C1 segment of cervical spinal cord (tissue), 14 donors: Measurements from ENCODE around the gene C9orf72.
A peak's percentile ranks its signal among the peaks of the same experiment; 100 is the strongest.

Source experiments
- DNase-seq, 14 donors: peaks; one replicate each; lab custom pipeline; 2025; lab: John Stamatoyannopoulos, UW

C9orf72 gene

DNA sequence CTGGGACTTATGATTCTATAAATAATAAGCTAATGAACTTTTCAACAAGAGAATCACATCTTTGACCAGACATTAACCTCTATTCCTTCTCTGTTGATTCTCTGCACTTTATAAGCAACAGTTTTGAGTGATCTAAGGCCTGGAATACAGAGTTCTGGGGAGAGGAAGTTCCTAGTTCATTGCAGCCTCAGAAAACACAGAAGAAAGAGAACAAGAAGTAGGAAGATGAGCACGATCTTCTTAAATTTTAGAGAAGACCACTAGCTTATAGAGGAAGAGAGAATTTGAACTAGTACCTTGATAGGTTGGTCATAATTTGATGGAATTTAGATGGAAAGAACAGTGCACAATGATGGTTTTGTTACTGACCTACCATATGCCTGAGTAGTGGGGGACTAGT lies 8.5 kb upstream of the C9orf72 start:
- DNase-seq: no peak

DNA sequence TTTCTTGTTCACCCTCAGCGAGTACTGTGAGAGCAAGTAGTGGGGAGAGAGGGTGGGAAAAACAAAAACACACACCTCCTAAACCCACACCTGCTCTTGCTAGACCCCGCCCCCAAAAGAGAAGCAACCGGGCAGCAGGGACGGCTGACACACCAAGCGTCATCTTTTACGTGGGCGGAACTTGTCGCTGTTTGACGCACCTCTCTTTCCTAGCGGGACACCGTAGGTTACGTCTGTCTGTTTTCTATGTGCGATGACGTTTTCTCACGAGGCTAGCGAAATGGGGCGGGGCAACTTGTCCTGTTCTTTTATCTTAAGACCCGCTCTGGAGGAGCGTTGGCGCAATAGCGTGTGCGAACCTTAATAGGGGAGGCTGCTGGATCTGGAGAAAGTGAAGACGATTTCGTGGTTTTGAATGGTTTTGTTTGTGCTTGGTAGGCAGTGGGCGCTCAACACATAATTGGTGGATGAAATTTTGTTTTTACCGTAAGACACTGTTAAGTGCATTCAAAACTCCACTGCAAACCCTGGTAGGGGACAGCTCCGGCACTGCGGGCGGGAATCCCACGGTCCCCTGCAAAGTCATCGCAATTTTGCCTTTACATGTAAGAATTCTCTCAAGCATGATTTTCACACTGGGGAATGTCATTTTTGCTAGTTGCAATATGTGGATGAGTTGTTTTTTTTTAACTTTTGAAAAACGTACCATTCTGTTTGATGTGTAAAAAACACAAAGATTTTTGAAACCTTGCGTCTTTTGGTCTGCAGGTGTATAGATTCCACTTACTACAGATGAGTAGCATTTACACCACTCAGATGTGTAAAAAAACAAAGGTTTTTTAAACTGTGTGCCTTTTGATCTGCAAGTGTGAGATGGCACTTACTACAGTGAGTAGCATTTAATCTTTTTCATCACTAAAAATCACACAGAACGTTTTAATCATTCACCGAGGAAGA lies 631 bp upstream of the C9orf72 start:
- peak in 13 of 14 donors; percentile 81 to 99 (median 95) for DNase-seq

DNA sequence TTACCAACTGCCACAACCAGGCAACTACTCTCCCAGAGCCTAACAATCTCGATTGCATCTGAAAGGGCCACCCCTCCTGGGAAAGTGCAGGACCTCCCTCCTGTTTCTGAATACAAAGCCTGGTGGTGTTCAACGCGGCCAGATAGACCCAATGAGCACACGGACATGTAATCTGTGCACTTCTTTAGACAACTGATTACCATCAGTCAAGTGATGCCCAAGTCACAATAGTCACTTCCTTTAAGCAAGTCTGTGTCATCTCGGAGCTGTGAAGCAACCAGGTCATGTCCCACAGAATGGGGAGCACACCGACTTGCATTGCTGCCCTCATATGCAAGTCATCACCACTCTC lies 739 bp downstream of the C9orf72 start:
- DNase-seq: peak in 10 of 14 donors; percentile 57 to 79 (median 66)

DNA sequence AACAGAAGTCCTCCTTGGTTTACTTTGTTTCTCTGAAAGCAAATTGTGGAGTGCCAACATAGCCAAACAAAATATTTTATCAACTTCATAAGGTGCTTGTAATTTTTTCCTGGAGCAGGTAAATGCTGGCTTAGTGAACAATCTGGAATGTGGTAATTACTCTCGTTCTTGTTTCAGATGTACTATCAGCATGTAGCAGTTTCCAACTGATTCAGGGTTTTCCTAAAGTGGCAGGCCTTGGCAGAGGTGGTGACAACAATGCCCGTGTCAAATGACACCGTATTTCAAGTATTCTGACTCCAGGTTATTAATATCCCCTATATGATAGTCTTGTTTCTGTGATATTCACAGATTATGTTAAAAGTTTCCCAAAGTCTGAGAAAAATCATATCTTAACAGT lies 1.2 kb downstream of the C9orf72 start:
- DNase-seq: peak in 1 of 14 donors; percentile 26

DNA sequence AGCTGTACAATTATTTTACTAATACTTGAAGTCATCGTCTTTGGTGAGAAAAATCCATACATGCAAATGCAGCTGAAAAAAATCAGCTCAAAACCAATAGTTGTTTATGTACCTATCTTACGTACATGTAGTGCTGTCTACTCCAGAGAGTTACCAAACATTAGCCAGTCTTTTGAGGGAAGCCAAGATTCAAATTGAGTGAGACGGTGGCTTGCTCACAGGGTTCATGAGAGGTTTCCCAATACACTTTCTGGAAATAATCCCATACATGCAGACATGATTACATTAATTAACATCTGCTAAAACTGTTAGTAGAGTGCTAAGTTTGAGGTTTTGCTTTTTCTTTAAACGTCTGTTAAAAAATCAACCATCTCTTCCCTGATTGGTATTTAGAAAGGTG lies 2.3 kb downstream of the C9orf72 start:
- no peak for DNase-seq

DNA sequence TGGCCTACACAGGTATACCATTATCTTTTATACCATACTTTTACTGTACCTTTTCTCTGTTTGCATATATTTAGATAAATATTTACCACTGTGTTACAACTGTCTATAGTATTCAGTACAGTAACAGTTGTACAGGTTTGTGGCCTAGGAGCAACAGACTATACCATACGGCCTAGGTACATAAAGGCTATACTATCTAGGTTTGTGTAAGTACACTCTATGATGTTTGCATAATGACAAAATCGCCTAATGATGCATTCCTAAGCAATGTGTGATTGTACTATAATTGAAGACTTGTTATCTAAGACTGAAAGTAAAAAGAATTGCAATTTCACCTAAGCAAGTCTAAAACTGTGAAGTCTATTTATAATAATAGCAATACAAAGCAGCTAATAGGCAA lies 3.9 kb downstream of the C9orf72 start:
- no peak for DNase-seq

DNA sequence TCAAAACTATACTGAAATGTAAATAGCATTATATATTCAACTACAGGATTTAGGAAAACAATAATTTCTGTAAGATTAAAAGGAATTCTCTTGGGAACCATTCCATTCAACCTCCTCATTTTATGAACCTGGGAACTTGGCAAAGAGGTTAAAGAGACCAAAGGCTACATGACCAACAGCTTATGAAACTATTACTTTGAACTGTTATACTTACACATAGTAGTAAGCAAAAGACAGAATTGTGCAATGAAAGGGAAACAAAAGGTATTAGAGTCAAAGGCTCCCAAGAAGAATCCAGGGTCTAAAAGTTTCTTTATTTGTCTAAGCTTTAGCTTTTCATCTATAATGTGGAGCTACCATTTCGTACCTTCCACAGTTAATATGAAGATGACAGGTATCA lies 7.2 kb downstream of the C9orf72 start:
- DNase-seq: no peak

DNA sequence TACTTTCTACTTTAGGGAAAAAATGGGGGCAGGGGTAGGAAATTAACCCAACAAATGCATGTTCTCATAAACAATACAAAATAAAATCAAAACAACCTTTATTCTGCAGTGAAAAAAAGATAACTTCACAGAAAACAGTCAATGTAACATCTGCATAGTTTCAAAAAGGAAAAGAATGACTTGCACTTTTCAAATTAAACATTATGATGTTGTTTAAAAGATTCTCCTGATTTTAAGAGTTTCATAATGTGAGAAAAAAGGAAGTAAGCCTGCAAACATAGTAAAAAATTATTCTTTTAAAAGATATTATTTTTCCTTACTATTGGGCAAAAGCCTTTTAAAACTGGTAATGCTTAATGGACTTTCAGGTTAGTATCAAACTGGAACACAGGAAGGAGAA lies 7.6 kb downstream of the C9orf72 start:
- DNase-seq: no peak

DNA sequence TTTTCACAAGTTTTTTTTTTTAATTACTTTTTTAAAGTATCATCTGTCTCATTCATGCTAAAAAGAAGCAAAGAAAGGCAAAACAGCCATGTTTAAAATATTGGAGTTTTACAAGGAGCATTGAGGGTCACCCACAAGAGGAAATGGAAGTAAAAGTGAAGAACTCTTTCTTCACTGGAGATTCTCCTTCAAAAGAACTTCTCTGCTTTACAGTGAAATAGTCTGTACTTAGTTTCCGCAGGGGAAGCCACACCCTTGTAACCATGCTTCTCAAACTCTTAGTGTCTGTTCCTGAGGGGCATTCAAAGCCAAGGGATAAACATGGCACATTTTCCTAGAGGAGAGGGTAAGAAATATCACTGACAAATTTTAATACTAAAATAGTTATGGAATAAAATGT lies 8.6 kb downstream of the C9orf72 start:
- no peak for DNase-seq

DNA sequence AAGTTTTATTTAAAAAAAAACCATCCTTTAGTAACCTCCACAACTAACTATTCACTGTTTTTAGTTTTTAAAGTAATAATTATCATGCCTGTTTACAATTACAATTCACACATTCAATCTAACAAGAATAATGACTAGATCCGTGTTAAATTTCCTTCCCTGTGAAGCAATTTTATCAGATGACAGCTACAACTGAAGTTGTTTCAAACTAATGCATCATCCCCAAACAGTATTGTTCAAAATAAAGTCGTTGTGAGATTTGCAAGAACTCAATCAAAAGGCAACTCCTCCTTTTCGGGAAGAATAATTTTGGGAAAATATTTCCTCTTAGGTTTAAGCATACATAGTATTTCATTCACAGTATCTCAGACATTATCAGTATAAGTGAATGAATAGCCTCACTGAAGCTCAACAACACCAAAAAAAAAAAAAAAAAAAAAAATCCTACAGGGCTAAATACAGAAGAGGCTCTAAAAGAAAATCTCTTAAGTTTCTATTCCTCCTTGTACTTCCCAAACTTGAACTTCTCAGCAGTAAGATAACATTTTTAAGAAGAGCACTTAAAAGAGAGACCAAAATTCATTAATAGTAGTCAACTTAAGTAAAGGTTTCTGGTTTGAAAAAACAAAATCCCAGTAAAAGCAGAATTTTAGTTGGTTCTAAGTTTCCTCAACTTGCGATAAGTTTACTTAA lies 9.4 kb downstream of the C9orf72 start:
- no peak for DNase-seq

DNA sequence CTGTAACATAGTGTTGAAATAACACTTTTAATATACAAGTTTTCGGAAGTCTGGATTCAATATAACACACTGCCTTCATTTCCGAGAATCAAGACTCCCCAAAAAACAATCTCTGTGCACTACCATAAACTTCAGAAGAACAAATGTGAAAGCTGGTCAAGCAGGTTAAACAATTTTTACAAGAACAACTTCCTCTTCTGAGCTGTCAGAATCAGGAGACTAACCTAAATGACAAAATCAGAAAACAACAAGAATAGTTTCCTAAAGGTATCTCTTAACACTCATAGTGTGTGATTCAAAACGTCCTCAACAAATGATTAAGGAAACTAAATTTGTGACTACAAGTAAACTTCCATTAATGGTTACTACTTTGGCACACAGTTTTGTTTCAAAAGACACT lies 11.6 kb downstream of the C9orf72 start:
- DNase-seq: no peak

DNA sequence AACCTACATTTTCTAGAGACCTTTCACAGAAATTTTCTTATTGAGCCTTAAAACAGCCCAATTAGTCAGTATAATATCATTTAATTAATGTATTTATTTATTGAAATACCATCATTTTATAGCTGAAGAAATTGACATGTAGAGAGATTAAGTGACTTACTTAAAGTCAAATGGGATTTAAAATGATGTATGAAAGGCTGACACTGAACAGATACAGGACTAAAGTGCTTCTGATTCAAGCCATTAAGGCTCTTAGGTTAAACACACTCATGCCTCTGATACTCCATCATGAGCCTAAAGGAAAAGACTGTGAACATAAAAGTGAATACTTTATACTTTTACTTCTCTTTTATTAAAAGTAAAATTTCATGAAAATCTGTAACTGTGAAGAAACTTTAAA lies 12.8 kb downstream of the C9orf72 start:
- no peak for DNase-seq

DNA sequence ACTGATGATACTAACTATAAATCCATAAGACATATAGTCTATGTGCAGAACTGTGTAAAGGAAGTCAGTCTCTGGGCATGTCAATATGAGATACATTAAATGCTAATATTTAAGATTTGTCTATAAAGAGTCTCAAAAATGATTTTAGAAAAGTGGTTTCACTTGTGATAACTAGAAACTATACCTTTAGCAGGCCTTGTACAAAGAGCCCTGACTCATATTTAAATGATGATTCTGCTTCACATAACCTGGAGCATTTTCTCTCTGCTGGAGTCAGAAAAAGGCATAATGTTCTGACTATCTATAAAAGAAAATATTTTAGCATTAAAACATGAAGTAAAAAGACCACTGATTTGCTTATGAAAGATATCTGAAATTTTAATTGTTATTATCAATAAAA lies 15.0 kb downstream of the C9orf72 start:
- DNase-seq: no peak

DNA sequence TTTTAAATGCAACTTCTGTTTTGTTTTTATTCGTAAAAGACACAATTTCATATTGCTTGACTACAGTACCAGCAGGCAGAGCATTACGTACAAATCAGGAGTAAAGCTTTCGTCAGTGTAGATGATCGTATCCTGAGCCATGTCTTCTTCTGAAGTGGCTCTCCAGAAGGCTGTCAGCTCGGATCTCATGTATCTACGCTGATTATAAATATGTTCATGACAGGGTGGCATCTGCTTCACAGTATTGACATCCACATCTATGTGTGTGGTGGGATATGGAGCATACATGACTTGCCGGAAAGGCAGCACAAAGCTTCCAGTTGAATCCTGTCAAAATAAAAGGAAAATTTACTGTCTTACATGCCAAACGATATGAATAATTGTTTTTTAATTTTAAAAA lies 16.8 kb downstream of the C9orf72 start:
- no peak for DNase-seq

DNA sequence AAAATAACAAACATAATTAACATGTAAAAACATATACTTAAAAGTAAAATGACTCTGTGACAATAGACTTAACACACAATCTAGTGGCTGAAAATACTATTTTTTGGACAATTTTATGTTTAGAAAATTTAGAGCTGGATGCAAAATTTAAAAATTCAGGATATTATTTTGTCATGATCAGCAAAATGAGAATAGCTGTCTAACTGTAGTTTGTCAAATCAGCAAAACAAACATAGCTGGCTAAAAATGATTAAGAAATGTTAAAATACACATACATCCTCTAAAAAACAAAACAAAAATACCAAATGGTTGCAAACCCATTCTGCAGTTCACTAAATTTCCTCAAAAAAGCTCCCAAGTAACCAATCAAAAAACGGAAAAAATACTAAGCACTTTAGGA lies 18.6 kb downstream of the C9orf72 start:
- no peak for DNase-seq

DNA sequence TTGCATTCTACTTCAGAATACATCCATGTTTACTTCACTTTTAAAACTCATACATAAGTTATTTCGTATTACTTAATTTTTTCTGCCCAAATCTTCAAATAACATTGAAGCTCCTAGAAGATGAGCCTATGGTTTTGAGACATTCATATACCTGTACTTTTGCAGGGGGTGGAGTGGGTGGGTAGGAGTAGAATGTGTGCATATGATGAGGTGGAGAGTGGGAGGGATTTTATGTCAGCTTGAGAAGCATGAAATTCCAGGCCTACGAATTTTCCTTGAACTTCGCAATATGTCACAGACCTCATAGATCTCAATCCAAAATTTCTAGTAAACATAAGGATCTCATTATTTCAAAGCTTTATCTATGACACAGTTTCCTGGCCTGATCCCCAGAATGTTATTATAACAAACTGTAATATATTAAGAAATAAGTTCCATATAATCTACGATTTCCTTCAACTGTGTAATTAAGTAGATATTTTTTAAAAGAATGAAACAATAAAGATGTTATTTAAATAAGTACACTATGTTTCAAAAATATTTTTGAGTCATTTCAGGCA lies 24.0 kb downstream of the C9orf72 start:
- no peak for DNase-seq

DNA sequence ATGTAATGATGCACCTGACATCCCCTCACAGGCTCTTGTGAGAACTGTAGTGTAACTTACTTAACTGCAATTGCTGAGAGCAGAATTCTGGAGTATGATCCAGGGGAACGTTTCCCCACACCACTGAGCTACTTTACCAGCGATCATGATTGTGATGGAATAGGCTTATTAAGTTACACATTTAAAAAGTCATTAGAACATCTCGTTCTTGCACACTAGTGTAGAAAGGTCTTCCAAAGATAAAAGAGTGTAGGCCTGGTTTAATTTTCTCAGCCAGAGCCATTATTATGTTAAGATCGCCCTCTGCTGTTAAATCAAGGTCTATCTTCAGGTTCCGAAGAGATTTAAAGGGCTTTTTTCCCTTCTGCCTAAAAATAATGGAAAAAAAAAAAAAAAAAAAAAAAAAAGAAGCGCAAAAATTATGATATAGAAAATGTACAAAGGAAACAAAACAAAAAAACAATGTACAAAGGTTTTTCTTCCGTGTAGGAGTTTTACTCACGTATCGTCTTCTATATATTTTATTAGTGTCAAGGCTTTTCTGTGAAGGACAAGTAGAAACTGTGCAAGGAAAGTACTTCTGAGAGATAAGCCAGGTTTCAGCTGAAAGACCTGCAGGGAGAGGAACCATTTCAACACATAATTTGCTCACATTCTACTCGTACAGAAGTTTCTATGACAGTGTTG lies 25.1 kb downstream of the C9orf72 start:
- DNase-seq: peak in 1 of 14 donors; percentile 28

DNA sequence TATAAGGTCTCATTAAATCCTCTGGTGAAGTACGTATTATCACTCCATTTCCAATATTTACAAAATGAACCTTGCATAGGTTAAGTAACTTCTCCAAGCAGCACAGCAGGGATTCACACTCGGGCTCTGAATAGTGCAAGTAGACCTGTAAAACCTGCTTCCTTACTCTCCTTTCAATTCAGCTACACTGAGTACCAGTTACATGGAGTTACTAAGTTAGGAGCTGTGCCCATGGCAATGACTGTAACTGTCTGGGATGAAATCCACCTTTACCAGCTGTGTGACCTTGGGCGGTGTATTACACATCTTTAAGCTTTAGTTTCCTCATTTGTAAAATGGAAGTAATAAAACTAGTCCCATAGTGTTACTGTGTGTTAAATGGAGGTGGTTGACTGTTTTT lies 27.8 kb downstream of the C9orf72 start:
- no peak for DNase-seq

DNA sequence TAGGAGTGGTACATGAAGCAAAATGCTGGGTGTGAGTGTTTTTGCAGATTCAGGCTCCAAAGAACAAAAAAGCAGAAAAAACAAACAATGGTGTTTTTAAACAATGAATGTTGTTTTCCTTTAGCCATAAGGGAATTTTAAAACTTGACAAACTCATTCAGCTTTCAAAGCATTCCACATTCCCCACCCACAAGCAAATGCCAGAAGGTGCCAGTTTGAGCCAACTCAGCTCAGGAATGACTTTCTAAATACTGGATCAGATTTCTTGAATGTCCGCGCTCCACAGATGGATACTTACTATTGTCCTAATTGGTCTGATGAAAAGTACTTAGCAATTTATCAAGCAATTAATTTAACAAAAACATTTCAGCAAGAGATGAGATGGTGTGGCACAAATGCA lies 30.8 kb downstream of the C9orf72 start:
- no peak for DNase-seq

DNA sequence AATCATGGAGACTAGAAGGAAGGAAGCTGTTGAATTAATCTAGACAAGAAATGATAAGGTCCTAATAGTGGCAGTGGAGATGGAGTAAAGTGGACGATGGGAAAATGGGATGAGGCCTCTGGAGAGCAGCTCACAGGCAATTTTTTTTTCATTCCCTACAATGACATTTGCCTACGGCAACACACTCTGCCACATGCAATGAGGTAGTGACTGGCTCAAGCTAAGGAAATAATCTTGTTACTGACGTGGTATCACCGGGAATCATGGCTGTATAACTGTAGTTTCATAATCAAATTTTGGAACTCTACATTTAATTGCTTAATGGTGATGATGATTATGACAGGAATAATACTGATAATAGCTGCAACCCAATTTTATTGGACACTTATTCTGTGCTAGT lies 31.5 kb downstream of the C9orf72 start:
- DNase-seq: no peak

DNA sequence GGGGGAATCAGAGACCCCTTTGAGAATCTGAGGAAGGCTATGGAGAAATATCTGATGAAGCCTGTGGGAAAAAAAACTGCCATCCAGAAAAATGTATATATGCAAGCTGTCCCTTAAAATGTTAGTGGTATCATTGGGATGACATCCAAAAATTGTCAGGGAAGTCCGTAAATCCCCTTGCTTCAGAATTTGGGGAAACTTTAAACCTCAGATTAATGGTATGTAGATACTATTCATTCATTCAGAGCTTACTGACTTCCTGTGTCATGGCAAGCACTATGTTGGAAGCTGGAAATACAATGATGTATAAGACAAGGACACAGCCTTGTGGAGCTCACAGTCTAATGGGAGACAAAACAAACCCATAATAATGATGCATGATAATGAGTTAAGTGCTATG lies 32.8 kb downstream of the C9orf72 start:
- no peak for DNase-seq
